Psoas muscle (tissue), 8 donors: ENCODE measurements around the gene UTP11. TPM values are rescaled to one million over a fixed set of nuclear protein-coding genes. Genes with fewer than 3 reads are reported as not detected.

Experiments used
- ATAC-seq, 4 donors: fragments of 200-7000 bp; cut with Tn5 transposase; one replicate each; pipeline ENCODE4 v1.9.1; 2020; ENCODE audit warnings: moderate library complexity in 3 of 4, mild to moderate bottlenecking in 2 of 4
- DNase-seq, 2 donors: peaks; one replicate each; pipeline ENCODE4 v3.0.0-alpha.2; 2020
- H3K27ac ChIP-seq: fragments of 200-600 bp; one replicate; pipeline ENCODE4 v1.8.0; 2022
- H3K27me3 ChIP-seq, 3 donors: fragments of 200-600 bp in 1 of 3; one replicate each; pipeline versions ENCODE4 v1.6.1 to v1.8.0; 2013 to 2022; ENCODE audit warnings: low read length in 2 of 3, mild to moderate bottlenecking in 2 of 3, moderate library complexity in 1 of 3; ENCODE audit not compliant: insufficient read depth in 3 of 3
- H3K36me3 ChIP-seq, 2 donors: fragments of 200-600 bp in 1 of 2; one replicate each; pipeline versions ENCODE4 v1.6.1 to v1.8.0; 2013 to 2022; ENCODE audit warnings: low read depth in 1 of 2, mild to moderate bottlenecking in 1 of 2, moderate library complexity in 1 of 2; ENCODE audit not compliant: insufficient read depth in 1 of 2
- H3K4me1 ChIP-seq: fragments of 200-600 bp; one replicate; pipeline ENCODE4 v1.8.0; 2022
- H3K4me3 ChIP-seq: fragments of 200-600 bp; one replicate; pipeline ENCODE4 v1.8.0; 2022; ENCODE audit warnings: mild to moderate bottlenecking
- H3K9me3 ChIP-seq: fragments of 200-600 bp; one replicate; pipeline ENCODE4 v1.8.0; 2022
- CTCF ChIP-seq: fragments of 200-600 bp; IDR thresholded peaks from one replicate; pipeline ENCODE4 v1.8.0; 2022; ENCODE audit warnings: antibody characterized with exemption
- WGBS, 3 donors: extraction: QIAGEN DNeasy Blood & Tissue Kit; methylation state at CpG; one replicate each; pipeline versions ENCODE4 v1.1.6 to v1.1.7; 2013; 5-methylcytosine and 5-hydroxymethylcytosine counted together
- intact Hi-C, 2 donors: fragments of 100-400 bp; cut with DNase I; formaldehyde crosslinking; loops; one replicate each; pipeline versions ENCODE4 v1.11.0 to v1.14.2; 2022
- polyA plus RNA-seq, 3 donors: library from polyadenylated mRNA; stranded (reverse); fragments of 200-250 nt; gene quantifications; one replicate each; pipeline ENCODE4 v1.2.3, GENCODE V29; 2013
- total RNA-seq, 4 donors: library from RNA; stranded (reverse); fragmentation: NEBNext Ultra II Directional in 2 of 4; extraction: Animal tissue kit (Norgen Biotek cat#: 25700) in 2 of 4; gene quantifications; one replicate each; pipeline versions ENCODE4 v1.2.1 to v1.2.4, GENCODE V29; 2021 to 2023
- donor health status: healthy with polysubstance abuse.
- donor health status: DM: no; HTN: no; CAD: no; lungs with moderate emphysema.
- donor health status: Bipolar disorder and iron deficiency.
- donor health status: healthy.
- donor health status: DM: yes; HTN: yes; CAD: no.
- donor health status: DM: no; HTN: no; CAD: no.
- donor health status: DM: no; HTN: no; CAD: no.
- donor health status: DM: yes; HTN: yes; CAD: no.

The UTP11 gene
- total and polyA plus RNA-seq, 7 donors = 65.2 to 253 (median 155) TPM

- H3K27me3 ChIP-seq = no peaks in the 10 kb centered on the region
- DNase-seq (no peak), ATAC-seq (no peak)
- H3K4me1 ChIP-seq = peaks cover 14% of the 10 kb centered on the region
- no peaks in the 10 kb centered on the region for H3K9me3 ChIP-seq
- H3K36me3 ChIP-seq = no peaks in the 10 kb centered on the region
- intact Hi-C loops = no loop called here
- TF ChIP-seq CTCF = no peak
- H3K4me3 ChIP-seq = no peak overlapping the region
- no peak overlapping the region for H3K27ac ChIP-seq
- 90 to 94% (median 92%) methylated on average over 13 of the region's 13 CpGs for WGBS, 3 donors
These were observed 22.3 kb downstream of the UTP11 start for GRCh38 chr1:38034871-38035270.

- H3K4me1 ChIP-seq = no peaks in the 10 kb centered on the region
- H3K4me3 ChIP-seq = no peak overlapping the region
- ATAC-seq (no peak), DNase-seq (no peak)
- H3K27ac ChIP-seq = no peak overlapping the region
- H3K27me3 ChIP-seq = peaks cover 0 to 11% (median 7%) of the 10 kb centered on the region in 3 donors
- peak; percentile 26 for TF ChIP-seq CTCF
- intact Hi-C loops = loop anchor here in 1 of 2 donors (1.0 kb wide), 1 partner anchor 9 kb away; the partner anchor contains the start of gene POU3F1
- H3K9me3 ChIP-seq = no peaks in the 10 kb centered on the region
- 64 to 72% (median 65%) methylated on average over 5 of the region's 5 CpGs for WGBS, 3 donors
- H3K36me3 ChIP-seq = no peaks in the 10 kb centered on the region
These were observed 24.8 kb downstream of the UTP11 start for GRCh38 chr1:38037221-38037939.

GRCh38 chr1:38038861-38039260 is 26.3 kb downstream of the UTP11 start:
- DNase-seq = no peak
- Histone ChIP-seq H3K9me3 (no peaks in the 10 kb centered on the region), H3K4me3 (no peak overlapping the region), H3K4me1 (peaks cover under 1% of the 10 kb centered on the region), H3K36me3 (no peaks in the 10 kb centered on the region), H3K27ac (no peak overlapping the region), H3K27me3 (peaks cover 0 to 26% (median 17%) of the 10 kb centered on the region in 3 donors)
- no peak for ATAC-seq
- intact Hi-C loops = no loop called here
- TF ChIP-seq CTCF = no peak
- WGBS, 3 donors = 61 to 67% (median 64%) methylated on average over 10 of the region's 10 CpGs

GRCh38 chr1:38039331-38040088 is 27.0 kb downstream of the UTP11 start:
- TF ChIP-seq CTCF = no peak
- peak in 1 of 4 donors; percentile 8 for ATAC-seq
- Histone ChIP-seq H3K4me3 (no peak overlapping the region), H3K27ac (no peak overlapping the region), H3K9me3 (no peaks in the 10 kb centered on the region), H3K27me3 (peaks cover 0 to 32% (median 21%) of the 10 kb centered on the region in 3 donors), H3K36me3 (no peaks in the 10 kb centered on the region), H3K4me1 (peaks cover 7% of the 10 kb centered on the region)
- WGBS, 3 donors = 81 to 91% (median 87%) methylated on average over 17 of the region's 17 CpGs
- no peak for DNase-seq
- intact Hi-C loops = loop anchor here (5.0 to 10.0 kb wide), 3 partner anchors 548 to 795 kb away; no protein-coding TSS in a partner anchor
